IMR-90 (cell line): ENCODE data around the gene SORD. TPM values are rescaled to one million over a fixed set of nuclear protein-coding genes. Genes with fewer than 3 reads are reported as not detected.

Experiments used
- ATAC-seq: fragments of 200-7000 bp; cut with Tn5 transposase; 2 replicates; pipeline ENCODE4 v1.9.1; 2020; ENCODE audit warnings: low read depth, mild to moderate bottlenecking, moderate library complexity
- BruUV-seq: library from RNA; stranded (reverse); fragments of 400-500 nt; replicated peaks from 2 replicates; lab custom pipeline; 2021; lab: Mats Ljungman, UMichigan
- CTCF ChIA-PET: fragments of 300-600 bp; formaldehyde crosslinking; extraction: SDS; loops from one replicate; lab custom pipeline; 2021; ENCODE audit warnings: antibody characterized with exemption; lab: Yijun Ruan, JAX
- POLR2A ChIA-PET: fragments of 300-600 bp; sonication (Branson Sonifier 250); formaldehyde crosslinking; loops from one replicate; lab custom pipeline; 2022; ENCODE audit warnings: antibody characterized with exemption; ENCODE audit not compliant: unreplicated experiment; lab: Charles Lee
- DNase-seq: peaks from one replicate; pipeline ENCODE4 v3.0.0; 2013
- H2AFZ ChIP-seq: replicated peaks from 2 replicates; pipeline ENCODE3; 2013; ENCODE audit warnings: low read length, mild to moderate bottlenecking; ENCODE audit not compliant: poor library complexity
- H2AK5ac ChIP-seq: 2 replicates; pipeline ENCODE4 v1.6.1; 2013; ENCODE audit warnings: low read depth, low read length, inconsistent platforms
- H2AK9ac ChIP-seq: replicated peaks from 2 replicates; pipeline ENCODE3; 2013; ENCODE audit warnings: mild to moderate bottlenecking, low read depth, low read length, moderate library complexity; ENCODE audit not compliant: poor library complexity
- H2BK120ac ChIP-seq: 2 replicates; pipeline ENCODE4 v1.6.1; 2013; ENCODE audit warnings: low read depth, low read length, inconsistent platforms
- H2BK15ac ChIP-seq: 3 replicates; pipeline ENCODE4 v1.6.1; 2013; ENCODE audit warnings: low read depth, low read length, inconsistent platforms
- H2BK20ac ChIP-seq: 2 replicates; pipeline ENCODE4 v1.6.1; 2013; ENCODE audit warnings: low read depth, mild to moderate bottlenecking, inconsistent platforms, low read length, moderate library complexity
- H2BK5ac ChIP-seq: 2 replicates; pipeline ENCODE4 v1.6.1; 2013; ENCODE audit warnings: mild to moderate bottlenecking, low read depth, low read length, inconsistent platforms; ENCODE audit not compliant: poor library complexity, severe bottlenecking
- H3K14ac ChIP-seq: replicated peaks from 2 replicates; pipeline ENCODE4 v1.6.1; 2013; ENCODE audit warnings: low read depth, low read length, inconsistent platforms
- H3K18ac ChIP-seq: 2 replicates; pipeline ENCODE4 v1.6.1; 2013; ENCODE audit warnings: low read depth, low read length, control low read depth
- H3K23ac ChIP-seq: 2 replicates; pipeline ENCODE4 v1.6.1; 2013; ENCODE audit warnings: low read depth, low read length, inconsistent platforms
- H3K27ac ChIP-seq: 2 replicates; pipeline ENCODE4 v1.5.1; 2013; ENCODE audit warnings: mild to moderate bottlenecking, control low read depth, low read length; ENCODE audit not compliant: insufficient read depth
- H3K27me3 ChIP-seq: 2 replicates; pipeline ENCODE4 v1.6.1; 2013; ENCODE audit warnings: low read length; ENCODE audit not compliant: control insufficient read depth, insufficient read depth
- H3K36me3 ChIP-seq: 2 replicates; pipeline ENCODE4 v1.6.1; 2013; ENCODE audit warnings: low read length, mixed read lengths; ENCODE audit not compliant: control insufficient read depth, insufficient read depth
- H3K4ac ChIP-seq: 2 replicates; pipeline ENCODE4 v1.6.1; 2013; ENCODE audit warnings: low read depth, low read length, inconsistent platforms
- H3K4me1 ChIP-seq: 2 replicates; pipeline ENCODE4 v1.6.1; 2013; ENCODE audit warnings: low read length, mixed read lengths; ENCODE audit not compliant: control insufficient read depth, insufficient read depth
- H3K4me2 ChIP-seq: 2 replicates; pipeline ENCODE4 v1.6.1; 2013; ENCODE audit warnings: low read depth, mild to moderate bottlenecking, control low read depth, low read length, moderate library complexity
- H3K4me3 ChIP-seq: 2 replicates; pipeline ENCODE4 v1.5.1; 2013; ENCODE audit warnings: low read depth, mild to moderate bottlenecking, control low read depth, low read length, moderate library complexity; ENCODE audit not compliant: insufficient read depth
- H3K56ac ChIP-seq: 2 replicates; pipeline ENCODE4 v1.6.1; 2013; ENCODE audit warnings: low read length, inconsistent platforms; ENCODE audit not compliant: insufficient read depth; ENCODE audit errors: extremely low read depth
- H3K79me1 ChIP-seq, 2 experiments: 2 replicates each; pipeline ENCODE4 v1.6.1; 2013; ENCODE audit warnings: low read length in 2 of 2, inconsistent platforms in 1 of 2, low read depth in 1 of 2
- H3K9ac ChIP-seq: 2 replicates; pipeline ENCODE4 v1.6.1; 2013; ENCODE audit warnings: low read depth, low read length, control low read depth
- H3K9me1 ChIP-seq: 2 replicates; pipeline ENCODE4 v1.6.1; 2013; ENCODE audit warnings: low read length, inconsistent platforms; ENCODE audit not compliant: insufficient read depth
- H3K9me3 ChIP-seq: 2 replicates; pipeline ENCODE4 v1.6.1; 2013; ENCODE audit warnings: low read length; ENCODE audit not compliant: control insufficient read depth, insufficient read depth
- H4K20me1 ChIP-seq: 2 replicates; pipeline ENCODE4 v1.6.1; 2013; ENCODE audit warnings: low read length, inconsistent platforms; ENCODE audit not compliant: insufficient read depth
- H4K5ac ChIP-seq: 2 replicates; pipeline ENCODE4 v1.6.1; 2013; ENCODE audit warnings: mild to moderate bottlenecking, low read depth, low read length, control low read depth
- H4K8ac ChIP-seq, 2 experiments: 2 replicates each; pipeline ENCODE4 v1.6.1; 2013; ENCODE audit warnings: low read depth in 2 of 2, low read length in 2 of 2, control low read depth in 1 of 2, inconsistent platforms in 1 of 2
- H4K91ac ChIP-seq: 2 replicates; pipeline ENCODE4 v1.6.1; 2013; ENCODE audit warnings: low read depth, low read length, inconsistent platforms; ENCODE audit not compliant: insufficient read depth
- BHLHE40 ChIP-seq: fragments of 150-350 bp; IDR thresholded peaks from 2 replicates; pipeline ENCODE4 v1.6.1; 2016; ENCODE audit warnings: mild to moderate bottlenecking, low read depth, low read length
- FOS ChIP-seq: fragments of 150-350 bp; IDR thresholded peaks from 2 replicates; pipeline ENCODE4 v1.6.1; 2016; ENCODE audit warnings: low read depth, low read length
- RFX5 ChIP-seq: IDR thresholded peaks from 2 replicates; pipeline ENCODE4 v1.8.0; 2012; ENCODE audit warnings: low read depth, mild to moderate bottlenecking, low read length, moderate library complexity
- WGBS, 2 experiments: methylation state at CpG; one replicate each; pipeline versions ENCODE4 v1.1.5 to v1.1.7; 2013; ENCODE audit warnings: missing lambda C conversion rate in 2 of 2; ENCODE audit not compliant: insufficient read length in 1 of 2; ENCODE audit errors: extremely low coverage in 2 of 2; 5-methylcytosine and 5-hydroxymethylcytosine counted together
- dilution Hi-C: fragments of 300-500 bp; cut with HindIII; formaldehyde crosslinking; loops from one replicate; pipeline ENCODE4 v1.14.3; 2018; ENCODE audit warnings: low sequenced_read_pairs; ENCODE audit not compliant: unreplicated experiment
- in situ Hi-C: fragments of 300-500 bp; cut with MboI; formaldehyde crosslinking; loops from 3 replicates; pipeline ENCODE4 v1.14.3; 2019; ENCODE audit warnings: low sequenced_read_pairs, inconsistent platforms, mixed read lengths
- intact Hi-C: fragments of 100-400 bp; cut with micrococcal nuclease; formaldehyde crosslinking; loops from 2 replicates; pipeline ENCODE4 v1.10.0; 2022
- polyA plus RNA-seq, 3 experiments: library from polyadenylated mRNA; depleted of rRNA; stranded (reverse); fragments of >200 nt; gene quantifications; 2 replicates each; pipeline ENCODE4 v1.2.3, GENCODE V29; 2012; ENCODE audit warnings: low replicate concordance in 1 of 3
- total RNA-seq: library from RNA; depleted of rRNA; stranded (reverse); fragments of >200 nt; gene quantifications from 2 replicates; pipeline ENCODE4 v1.2.3, GENCODE V29; 2012

Gene SORD
- total and polyA plus RNA-seq, 2 of the 4 experiments (the other 2 are of a cell fraction), result 27.6 to 34.2 TPM

- no peaks in the 10 kb centered on the region for H3K9me3 ChIP-seq
- H4K91ac ChIP-seq, result no peak overlapping the region
- H3K4ac ChIP-seq, result no peak overlapping the region
- intact Hi-C loops, result no loop called here
- TF ChIP-seq RFX5 (no peak), FOS (no peak), BHLHE40 (no peak)
- H3K4me3 ChIP-seq, result no peak overlapping the region
- H4K8ac ChIP-seq, result no peak overlapping the region
- no TSS peak for BruUV-seq
- H2AFZ ChIP-seq, result no peak overlapping the region
- no peak overlapping the region for H2AK5ac ChIP-seq
- ChIA-PET CTCF (no interaction called here), POLR2A (no interaction called here)
- H2BK5ac ChIP-seq, result no peak overlapping the region
- no peak overlapping the region for H3K14ac ChIP-seq
- in situ Hi-C loops, result no loop called here
- H3K9ac ChIP-seq, result no peak overlapping the region
- H4K20me1 ChIP-seq, result no peaks in the 10 kb centered on the region
- H3K4me2 ChIP-seq, result no peak overlapping the region
- no peak overlapping the region for H3K27ac ChIP-seq
- H3K9me1 ChIP-seq, result no peaks in the 10 kb centered on the region
- H3K36me3 ChIP-seq, result no peaks in the 10 kb centered on the region
- H2BK20ac ChIP-seq, result no peak overlapping the region
- H4K5ac ChIP-seq, result no peak overlapping the region
- H2AK9ac ChIP-seq, result no peak overlapping the region
- DNase-seq (no peak), ATAC-seq (no peak)
- peaks cover 3% of the 10 kb centered on the region for H3K4me1 ChIP-seq
- H2BK15ac ChIP-seq, result no peak overlapping the region
- H2BK120ac ChIP-seq, result no peak overlapping the region
- H3K18ac ChIP-seq, result no peak overlapping the region
- no peak overlapping the region for H3K56ac ChIP-seq
- WGBS, 2 experiments, result 100% methylated on average over 2 of the region's 10 CpGs; no CpG with 5 or more reads in 1 of the 2 experiments
- H3K79me1 ChIP-seq, result no peaks in the 10 kb centered on the region
- no peak overlapping the region for H3K23ac ChIP-seq
- peaks cover 32% of the 10 kb centered on the region for H3K27me3 ChIP-seq
- dilution Hi-C loops, result no loop called here
Measured at GRCh38 chr15:45120081-45120972, 97.3 kb downstream of the SORD start.
